ENCODE data around the gene DZIP3.
"Not testable (repeated sequence)": the region's sequence is repeated elsewhere in the genome, so short reads cannot be mapped to it uniquely, and the experiment has no call there.

The DZIP3 gene

GRCh38 chr3:108598375-108598774 is 8.9 kb downstream of the DZIP3 start:
- DNase-seq (ENCODE audit: low spot score), result no peak

DNA sequence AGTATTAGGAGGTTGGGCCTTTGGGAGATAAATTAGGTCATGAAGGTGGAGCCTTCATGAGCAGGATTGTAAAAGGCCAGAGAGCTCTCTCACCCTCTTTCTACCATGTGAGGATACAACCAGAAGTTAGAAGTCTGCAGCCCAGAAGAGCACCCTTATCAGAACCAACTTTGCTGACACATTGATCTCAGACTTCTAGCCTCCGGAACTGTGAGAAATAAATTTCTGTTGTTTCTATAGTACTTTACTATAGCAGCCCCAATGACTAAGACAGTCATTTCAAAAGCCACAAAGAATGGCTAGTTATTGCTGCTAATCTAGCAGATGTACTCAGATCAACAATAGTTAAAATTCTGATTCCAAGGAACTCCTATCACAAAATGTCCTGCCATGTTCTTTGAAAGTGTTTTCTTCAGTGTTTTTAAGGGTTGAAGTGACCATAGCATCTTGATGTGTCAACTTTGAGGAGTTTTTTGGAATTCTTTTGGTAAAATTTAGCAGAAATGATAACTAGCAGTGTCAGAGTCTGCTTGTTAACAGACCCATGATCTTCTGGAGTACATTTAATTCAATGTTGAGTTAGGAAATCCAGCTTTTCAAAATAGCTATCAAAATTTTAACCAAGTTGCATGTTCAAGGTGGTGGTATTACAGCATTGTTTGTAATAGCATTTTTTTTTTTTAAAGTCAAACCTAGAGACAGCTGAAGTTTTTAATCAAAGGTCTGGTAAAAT is 10.3 kb downstream of the DZIP3 start:
- no peak for DNase-seq (ENCODE audit: low spot score)

DNA sequence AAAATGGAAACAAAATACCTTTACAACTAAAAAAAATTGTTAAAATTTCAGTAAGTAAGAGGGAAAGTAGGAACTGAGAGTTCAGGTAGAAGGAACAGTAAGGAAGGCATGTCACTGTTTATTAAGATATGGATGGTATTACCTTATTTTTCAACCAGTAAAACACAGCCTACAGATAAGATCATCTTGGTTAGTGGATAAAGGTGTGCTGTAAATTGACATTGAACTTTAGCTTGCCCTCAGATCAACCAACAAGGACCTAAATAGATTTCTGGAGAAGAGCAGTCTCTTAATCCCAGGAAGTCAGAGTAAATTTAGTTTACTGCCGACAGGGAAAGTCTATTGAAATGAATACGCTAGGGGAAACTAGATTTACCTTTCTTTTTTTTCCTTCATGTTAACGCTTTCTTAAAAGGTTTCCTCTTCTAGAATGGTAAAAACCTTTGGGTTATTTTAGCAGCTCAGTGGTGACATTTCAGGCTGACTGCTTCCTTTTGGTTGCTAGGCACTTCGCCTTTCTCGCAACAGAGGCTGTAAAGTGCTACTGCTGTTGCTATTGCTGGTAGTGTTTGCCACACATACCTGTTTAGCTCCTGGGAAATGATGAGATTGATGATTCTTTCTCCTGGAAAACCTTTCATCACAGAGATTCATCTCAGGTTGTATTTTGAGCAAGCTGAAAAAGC is 12.9 kb downstream of the DZIP3 start:
- no peak for DNase-seq (ENCODE audit: low spot score)

DNA sequence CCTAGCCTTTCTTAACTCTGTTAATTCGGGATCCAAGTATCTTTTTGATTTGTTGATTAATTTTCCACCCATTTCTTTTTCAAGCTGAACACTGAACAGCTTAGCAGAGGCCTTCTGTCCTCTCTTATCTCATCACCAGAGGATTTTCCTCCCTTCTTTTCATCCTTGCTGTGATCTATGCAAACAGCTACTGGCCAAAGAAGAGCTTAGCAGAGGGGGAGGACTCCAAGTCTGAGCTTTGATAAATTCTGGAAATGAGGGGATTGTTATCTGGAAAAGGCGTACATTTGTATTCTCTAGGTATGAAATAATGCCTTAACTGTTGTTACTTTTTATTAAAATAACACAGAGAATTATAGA is 13.4 kb downstream of the DZIP3 start:
- no peak for DNase-seq (ENCODE audit: low spot score)

- DNase-seq (ENCODE audit: low spot score), result no peak
Observed at GRCh38 chr3:108603691-108604090, 14.2 kb downstream of the DZIP3 start.

GRCh38 chr3:108605028-108605427 is 15.5 kb downstream of the DZIP3 start:
- no peak for DNase-seq (ENCODE audit: low spot score)

DNA sequence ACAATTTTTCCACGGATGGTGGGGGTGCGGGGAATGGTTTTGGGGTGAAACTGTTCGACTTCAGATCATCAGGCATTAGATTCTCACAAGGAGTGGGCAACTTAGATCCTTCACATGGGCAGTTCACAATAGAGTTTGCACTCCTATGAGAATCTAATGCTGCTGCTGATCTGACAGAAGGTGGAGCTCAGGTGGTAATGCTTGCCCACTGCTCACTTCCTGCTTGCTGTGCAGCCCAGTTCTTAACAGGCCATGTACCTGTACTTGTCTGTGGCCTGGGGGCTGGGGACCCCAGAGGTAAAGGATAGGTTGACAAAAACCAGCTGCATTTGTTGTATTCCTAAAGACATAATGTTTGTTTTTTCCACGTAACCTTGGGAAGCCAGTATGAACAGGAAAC is 16.0 kb downstream of the DZIP3 start:
- DNase-seq (ENCODE audit: low spot score), result no peak

DNA sequence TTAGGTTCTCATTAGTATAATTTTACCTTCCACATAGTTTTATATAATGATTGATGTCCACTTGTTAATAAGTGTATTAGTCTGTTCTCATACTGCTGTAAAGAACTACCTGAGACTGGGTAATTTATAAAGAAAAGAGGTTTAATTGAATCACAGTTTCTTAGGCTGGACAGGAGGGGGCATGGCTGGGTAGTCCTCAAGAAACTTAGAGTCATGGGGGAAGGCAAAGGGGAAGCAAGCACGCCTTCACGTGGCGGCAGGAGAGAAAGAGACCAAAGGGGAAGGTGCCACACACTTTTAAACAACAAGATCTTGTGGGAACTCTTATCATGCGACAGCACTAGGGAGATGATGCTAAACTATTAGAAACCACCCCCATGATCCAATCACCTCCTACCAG is 19.2 kb downstream of the DZIP3 start:
- no peak for DNase-seq (ENCODE audit: low spot score)

DNA sequence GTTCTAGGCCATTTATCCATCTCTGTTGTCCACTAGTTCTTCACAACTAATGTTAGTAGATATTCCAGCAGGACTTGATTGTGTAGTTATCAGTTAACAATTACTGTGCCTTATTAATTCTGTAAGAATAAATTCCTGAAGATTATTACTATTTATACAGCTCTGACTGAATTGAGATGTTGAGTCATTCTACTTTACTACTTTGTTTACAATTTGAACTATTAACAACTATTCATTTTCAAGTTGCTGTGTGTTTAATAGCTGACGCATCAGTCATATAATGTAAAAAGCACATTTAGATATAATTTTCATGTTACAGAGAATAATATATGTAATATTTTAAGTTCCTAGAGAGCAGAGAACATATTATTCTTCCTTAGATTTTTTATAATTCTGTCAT is 21.1 kb downstream of the DZIP3 start:
- DNase-seq (ENCODE audit: low spot score), result no peak

GRCh38 chr3:108616090-108616489 is 26.6 kb downstream of the DZIP3 start:
- not testable (repeated sequence) for DNase-seq (ENCODE audit: low spot score)

GRCh38 chr3:108620250-108620649 is 30.7 kb downstream of the DZIP3 start:
- DNase-seq (ENCODE audit: low spot score), result no peak

DNA sequence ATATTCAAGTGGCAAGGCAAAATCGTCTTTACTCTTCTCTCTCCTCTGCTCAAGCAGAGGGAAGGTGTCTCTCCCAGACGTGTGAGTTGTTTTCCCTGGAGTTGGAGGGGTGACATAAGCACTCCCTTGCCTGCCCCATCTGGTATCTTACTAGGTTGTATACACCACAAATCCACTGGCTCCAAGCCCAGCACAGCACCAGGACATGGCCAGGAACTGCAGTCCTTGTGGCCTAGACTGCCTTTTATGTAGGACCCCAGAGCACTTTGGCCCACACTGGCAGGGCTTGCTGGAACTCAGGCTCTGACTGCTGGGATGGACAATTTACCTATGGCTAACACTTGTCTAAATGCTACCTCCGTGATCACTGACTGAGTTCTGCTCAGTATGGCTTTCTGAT is 34.0 kb downstream of the DZIP3 start:
- DNase-seq (ENCODE audit: low spot score), result no peak

- DNase-seq (ENCODE audit: low spot score), result no peak
Observed at GRCh38 chr3:108629974-108630373, 40.5 kb downstream of the DZIP3 start.

DNA sequence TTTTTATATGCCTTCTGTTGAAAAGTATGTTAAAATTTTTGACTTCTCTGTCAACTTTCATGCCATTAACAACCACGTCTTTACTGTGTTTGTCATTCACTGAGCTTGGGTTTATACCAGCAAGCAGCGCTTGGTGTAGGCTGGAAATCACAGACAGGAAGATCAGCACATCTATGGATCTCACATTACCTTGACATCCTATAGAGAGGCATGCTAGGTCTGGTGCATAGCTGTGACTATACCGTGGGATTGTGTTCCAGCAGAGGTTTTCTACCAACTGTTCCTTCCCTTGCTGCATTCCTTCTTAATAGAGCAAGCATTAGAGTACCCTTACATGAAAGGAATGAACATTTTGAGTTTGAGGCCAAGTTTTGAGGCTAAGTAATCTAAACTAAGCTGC is 53.0 kb downstream of the DZIP3 start:
- DNase-seq (ENCODE audit: low spot score), result no peak

- DNase-seq (ENCODE audit: low spot score), result no peak
Observed at GRCh38 chr3:108645364-108645763, 55.8 kb downstream of the DZIP3 start.

DNA sequence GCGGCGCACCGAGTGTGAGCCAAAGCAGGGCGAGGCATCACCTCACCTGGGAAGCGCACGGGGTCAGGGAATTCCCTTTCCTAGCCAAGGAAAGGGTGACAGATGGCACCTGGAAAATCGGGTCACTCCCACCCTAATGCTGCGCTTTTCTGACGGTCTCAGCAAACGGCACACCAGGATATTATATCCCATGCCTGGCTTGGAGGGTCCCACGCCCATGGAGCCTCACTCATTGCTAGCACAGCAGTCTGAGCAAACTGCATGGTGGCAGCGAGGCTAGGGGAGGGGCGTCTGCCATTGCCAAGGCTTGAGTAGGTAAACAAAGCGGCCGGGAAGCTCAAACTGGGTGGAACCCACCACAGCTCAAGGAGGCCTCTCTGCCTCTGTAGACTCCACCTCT is 66.1 kb downstream of the DZIP3 start:
- not testable (repeated sequence) for DNase-seq (ENCODE audit: low spot score)

- no peak for DNase-seq (ENCODE audit: low spot score)
Observed at GRCh38 chr3:108661699-108662098, 72.2 kb downstream of the DZIP3 start.

DNA sequence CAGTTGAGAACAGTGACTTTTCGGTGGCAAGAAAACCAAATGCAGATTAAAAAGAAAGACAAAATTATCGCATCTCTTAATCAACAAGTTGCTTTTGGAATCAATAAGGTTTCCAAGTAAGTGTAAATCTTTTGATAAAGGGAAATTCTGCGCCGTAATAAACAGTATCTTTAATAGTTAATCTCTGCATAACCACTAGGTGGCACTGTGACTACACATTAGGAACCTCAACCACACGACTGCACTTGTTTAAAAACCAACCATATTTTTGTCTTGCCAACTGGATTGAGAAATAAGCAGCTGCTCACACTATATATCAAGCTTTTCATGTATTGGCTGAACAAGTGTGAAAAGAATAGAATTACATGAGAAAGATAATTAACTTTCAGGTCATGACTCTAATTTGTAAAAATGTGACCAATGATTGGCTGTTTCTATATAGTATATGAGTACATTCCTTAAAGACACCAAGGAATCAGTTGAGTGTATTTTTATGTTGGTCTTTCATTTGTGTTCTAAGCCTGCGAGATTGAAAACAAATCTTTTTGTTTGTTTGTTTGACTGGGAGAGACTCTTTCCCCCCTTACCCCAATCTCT is 72.7 kb downstream of the DZIP3 start:
- DNase-seq (ENCODE audit: low spot score), result peak; percentile 72

DNA sequence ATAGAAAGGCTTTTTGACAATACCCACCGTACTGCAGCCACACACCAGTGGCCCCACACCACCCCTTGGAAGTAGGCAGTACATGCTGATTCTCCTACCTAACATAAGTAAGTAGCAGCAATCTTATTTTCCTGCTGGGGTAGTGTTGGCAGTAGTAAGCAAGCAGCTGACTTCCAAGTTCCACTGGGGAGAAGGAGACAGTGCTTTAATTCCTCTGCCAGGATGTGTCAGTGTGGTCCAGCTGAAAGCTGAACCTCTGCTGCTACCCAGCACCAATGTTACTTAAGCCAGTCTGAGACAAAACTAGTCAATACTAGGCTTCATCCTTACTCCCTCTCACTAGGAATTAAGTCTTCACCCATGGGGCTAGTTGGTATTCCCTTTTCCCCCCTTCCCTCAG is 74.7 kb downstream of the DZIP3 start:
- DNase-seq (ENCODE audit: low spot score), result no peak

GRCh38 chr3:108667312-108667711 is 77.8 kb downstream of the DZIP3 start:
- DNase-seq (ENCODE audit: low spot score), result no peak

DNA sequence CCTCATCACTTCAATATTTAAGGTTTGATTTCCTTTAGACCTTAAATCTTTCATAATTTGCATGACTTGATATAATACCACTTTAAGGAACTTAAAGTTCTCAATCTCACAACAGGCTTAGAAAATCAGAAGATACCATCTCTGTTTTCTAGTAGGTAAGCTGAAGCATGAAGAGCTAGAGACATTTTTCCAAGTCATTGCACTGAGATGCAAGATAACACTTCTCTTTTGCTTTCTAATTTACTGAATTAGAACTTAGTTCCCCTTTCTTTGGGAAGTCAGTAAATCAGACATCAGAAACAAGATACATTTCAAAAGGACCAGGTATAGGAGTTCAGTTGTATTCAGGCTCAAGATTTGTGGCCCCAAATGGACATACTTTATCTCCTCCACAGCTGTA is 79.7 kb downstream of the DZIP3 start:
- no peak for DNase-seq (ENCODE audit: low spot score)

DNA sequence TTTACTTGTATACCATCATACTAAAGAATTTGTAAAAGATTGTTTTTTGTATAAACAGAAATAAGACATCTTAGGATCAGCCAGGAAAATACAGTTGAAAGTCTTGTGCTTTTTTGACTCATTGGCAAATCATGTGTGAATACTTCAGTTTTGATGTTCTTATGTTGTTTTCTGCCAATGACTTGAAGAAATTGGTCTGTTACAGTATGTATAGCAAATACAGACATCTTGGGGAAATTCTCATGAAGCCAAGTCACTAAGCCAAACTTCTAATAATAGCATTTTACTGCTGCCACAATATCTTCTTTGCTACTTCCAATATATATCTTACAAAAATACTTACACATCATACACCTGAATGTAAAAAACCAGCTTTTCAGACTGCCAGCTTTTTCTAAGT is 83.2 kb downstream of the DZIP3 start:
- DNase-seq (ENCODE audit: low spot score), result no peak

DNA sequence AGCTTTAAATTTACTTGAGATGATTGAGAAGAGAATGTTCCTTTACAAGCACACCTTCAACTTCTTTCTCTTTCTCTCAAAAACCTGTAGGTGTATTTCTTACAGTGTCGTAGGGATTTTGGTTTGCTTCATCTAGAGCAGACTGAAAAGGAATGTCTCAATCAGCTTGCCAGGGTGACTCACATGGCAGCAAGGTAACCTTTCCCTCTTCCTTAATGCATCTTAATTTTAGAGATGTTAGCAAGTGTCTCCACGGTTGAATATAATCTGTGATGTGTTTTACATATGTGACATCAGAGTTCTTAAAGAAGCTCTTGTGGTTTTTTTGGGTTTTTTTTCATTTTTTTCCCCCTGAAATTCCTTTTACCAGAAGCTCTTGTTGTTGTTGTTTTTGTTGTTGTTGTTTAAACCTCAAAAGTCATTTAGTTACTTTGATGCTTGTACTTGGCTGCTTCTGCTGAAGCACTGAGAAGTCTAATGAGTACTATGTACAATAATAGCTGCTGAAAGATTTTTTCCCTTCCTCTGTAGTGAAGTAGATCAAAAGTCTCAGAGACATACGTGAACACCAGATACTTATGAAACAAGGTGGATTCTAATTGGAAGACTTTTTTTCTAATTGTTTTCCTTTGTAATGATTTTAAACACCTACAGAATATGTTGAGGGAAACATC is 84.6 kb downstream of the DZIP3 start:
- DNase-seq (ENCODE audit: low spot score), result no peak

Measured in globus pallidus (tissue), 1 donor.